Fibroblast of skin of left biceps (primary cell): ENCODE data around the gene MGLL.
"Not testable (repeated sequence)": the region's sequence is repeated elsewhere in the genome, so short reads cannot be mapped to it uniquely, and the experiment has no call there.

ENCODE experiments used
- DNase-seq, 2 experiments: peaks; one replicate each; pipeline ENCODE4 v3.0.0-alpha.2; 2013; ENCODE audit warnings: low read depth in 2 of 2

MGLL gene

DNA sequence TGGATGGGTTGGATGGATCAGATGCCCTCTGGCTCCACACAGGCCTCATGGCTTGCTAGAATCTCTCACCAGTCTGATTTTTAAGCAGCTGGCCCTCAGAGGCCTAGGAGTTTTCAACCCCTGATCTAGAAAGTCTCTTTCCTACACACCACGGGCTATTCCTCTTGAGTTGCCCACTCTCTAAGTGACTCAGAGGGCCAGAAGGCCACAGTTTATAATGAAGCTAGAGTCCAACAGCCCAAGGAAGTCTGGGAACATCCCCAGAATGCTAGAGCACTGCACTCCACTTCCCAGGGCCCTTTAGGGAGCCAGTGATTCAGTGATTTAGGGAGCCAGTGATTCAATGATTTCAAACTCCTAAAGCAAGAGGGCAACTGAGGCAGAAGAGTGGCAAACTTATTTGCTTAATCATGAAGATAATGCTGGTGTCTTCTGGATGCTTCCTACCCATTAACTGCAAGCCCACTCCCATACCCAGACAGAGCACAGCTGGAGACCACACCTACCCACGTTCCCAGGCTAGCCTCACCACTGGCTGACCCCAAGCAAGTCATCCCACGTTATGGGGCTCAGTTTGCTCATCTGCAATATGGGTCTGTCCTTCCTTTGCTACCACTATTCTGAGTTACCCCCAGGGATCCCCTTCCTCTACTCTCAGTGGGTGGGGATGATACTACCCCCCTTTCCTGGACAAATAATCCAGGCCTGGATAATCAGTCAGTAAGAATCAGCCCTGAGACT is 112.8 kb downstream of the MGLL start:
- DNase-seq: no peak

DNA sequence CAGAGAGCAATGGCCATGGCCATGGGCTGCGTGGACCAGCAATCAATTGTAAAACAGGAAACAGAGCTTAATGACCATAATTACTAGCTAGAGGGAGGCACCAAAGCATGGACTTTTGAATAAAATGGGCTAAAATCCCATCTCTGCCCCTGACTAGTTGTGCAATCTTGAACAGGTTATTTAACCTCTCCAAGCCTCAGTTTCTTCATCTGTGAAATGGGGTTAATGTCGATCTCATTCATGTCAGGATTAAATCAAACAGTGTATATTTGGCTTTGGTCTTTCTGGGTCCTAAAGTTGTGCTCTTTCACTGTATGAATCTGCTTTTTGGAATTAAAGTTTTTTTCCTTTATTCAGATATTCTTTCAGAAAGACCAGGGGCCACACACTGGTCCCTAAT is 113.5 kb downstream of the MGLL start:
- DNase-seq: no peak

DNA sequence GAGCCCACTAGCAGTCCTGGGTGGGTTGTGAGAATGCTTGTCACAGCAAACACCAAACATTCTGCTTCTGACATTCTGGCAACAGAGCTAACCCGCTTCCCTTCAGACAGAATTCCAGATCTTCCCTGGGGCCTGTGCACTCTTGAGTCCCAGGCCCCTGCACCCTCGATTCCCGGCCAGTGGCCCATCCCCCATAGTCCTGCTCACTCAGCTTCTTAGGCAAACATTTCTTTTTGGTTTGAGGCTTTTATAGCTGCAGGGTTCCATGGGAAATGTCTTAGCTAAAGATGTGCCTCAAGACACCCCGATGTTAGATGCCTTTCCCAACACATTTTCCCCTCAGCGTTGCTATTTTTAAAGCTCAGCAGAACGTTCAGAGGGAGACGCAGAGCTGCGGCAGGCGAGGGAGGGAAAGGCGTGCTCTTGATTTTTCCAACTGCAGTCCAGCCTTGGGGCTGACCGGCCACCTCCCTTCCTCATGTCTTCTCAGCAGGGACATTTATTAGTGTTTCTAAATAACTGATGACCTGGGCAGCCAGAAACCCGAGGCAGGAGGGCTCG is 114.4 kb downstream of the MGLL start:
- DNase-seq: no peak

DNA sequence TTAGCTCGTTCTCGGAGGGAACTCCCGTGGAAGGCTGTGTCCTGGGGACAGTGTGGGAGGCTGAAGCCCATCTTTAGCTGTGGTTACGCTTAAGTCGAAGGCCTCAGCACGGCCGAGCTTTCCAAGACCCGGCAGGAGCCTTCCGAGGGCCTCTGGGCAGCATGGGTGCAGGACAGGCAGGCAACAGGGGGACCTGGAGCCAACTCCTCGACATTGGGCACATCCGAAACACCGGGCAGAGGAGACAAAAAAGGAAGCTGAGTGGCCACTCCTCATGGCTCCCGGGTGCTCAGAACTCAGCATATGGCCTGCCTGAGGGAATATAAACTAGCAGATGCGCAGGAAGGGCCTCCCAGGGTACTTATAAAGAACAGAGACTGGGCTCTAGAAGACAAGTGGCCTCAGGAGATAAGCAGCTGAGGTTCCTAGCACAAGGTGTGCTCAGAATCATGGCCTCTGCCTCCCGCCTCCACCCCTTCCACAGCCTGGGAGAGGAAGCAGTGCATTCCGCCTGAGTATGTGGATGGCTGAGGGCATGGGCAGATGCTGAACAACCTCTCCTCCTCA is 115.4 kb downstream of the MGLL start:
- DNase-seq: no peak

DNA sequence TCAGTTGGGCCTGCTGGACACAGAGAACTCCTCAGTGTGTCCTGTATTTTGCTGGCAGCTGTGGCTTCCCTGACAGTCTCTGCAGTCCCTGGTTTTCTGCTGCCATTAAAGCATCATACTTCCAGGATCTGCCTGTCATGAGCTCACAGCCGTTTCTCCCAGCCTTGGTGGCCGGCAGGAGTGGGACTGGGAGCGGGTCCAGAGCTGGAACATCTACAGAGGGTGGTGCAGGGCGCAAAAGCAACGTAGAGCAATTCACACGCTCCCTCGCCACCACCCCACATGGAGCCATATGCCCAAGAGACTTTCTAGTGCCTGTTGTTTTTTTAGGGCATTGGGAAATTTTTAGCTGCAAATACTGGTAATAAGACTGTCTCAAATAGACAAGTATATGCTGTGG is 116.0 kb downstream of the MGLL start:
- DNase-seq: no peak

DNA sequence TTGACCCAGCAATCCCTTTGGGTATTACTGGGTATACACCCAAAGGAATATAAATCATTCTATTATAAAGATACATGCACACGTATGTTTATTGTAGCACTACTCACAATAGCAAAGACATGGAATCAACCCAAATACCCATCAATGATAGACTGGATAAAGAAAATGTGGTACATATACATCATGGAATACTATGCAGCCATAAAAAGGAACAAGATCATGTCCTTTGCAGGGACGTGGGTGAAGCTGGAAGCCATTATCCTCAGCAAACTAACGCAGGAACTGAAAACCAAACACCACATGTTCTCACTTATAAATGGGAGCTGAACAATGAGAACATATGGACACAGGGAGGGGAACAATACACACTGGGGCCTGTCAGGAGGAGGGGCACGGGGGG is 117.5 kb downstream of the MGLL start:
- DNase-seq: not testable (repeated sequence)

DNA sequence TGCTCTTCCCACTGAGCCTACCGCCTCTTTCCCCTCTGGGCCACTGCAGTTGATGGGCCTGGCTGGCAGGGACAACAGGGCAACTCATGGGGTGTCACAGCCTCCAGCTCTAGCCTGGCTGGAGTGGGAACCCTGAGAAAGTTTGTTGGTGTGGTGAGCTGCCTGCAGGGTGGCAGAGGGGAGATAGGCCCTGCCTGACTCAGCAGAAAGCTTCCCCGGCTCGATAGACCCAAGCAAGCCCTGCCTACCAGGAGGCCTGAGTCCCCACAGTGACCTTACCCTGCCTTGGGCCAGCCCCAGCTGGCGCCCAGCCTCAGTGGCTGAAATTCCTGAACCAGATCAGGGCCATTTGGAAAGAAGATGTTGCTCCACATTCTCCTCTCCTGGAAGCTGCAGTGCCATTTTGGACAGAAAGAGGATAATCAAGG is 120.2 kb downstream of the MGLL start:
- DNase-seq: no peak

DNA sequence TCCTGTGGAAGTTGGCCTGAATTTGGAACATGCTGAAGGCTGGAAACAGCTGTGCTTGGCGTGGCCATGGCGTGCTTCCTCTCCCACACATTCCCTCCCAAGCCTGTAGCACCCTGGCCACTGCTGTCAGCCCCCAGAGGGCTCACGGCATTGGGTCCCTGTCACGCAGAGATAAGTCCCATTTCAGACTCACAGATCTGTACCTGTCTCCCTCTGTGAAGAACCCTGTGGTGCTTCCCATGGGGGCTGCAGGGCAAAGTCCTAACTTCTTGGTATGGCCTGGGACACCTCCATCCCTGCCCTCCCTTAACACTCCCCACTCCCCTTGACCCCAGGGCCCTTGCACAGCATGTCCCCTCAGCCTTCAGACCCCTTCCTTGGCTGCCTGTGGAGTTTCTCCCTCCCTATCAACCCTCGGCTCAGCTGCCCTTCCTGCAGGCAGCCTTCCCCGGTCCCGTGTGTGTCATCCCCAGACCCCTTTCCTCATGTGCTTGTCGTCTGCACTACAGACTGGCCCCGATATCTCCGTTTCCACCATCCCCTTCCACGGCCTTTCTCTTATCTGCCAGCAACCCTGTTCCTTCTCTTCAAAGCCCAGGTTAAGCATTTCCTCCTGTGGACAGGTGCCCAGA is 120.9 kb downstream of the MGLL start:
- DNase-seq: no peak

DNA sequence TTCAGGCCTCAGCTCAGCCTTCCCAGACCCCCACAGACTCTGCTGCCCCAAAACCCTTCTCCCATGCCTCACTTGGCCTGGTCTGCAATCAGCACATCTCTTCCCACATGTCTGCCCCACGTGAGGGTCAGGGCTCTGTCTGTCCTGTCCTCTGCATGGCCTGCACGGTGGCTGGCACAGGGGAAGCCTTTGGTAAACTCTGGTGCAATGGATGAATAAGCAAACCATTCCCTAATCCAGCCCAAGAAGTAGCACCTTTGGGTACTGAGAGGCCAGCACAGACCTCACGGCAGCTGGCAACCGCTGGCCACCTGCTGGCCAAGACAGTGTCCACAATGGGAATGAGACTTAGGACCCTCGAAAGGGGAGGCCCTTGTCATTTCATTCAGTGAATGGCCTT is 121.9 kb downstream of the MGLL start:
- no peak for DNase-seq

DNA sequence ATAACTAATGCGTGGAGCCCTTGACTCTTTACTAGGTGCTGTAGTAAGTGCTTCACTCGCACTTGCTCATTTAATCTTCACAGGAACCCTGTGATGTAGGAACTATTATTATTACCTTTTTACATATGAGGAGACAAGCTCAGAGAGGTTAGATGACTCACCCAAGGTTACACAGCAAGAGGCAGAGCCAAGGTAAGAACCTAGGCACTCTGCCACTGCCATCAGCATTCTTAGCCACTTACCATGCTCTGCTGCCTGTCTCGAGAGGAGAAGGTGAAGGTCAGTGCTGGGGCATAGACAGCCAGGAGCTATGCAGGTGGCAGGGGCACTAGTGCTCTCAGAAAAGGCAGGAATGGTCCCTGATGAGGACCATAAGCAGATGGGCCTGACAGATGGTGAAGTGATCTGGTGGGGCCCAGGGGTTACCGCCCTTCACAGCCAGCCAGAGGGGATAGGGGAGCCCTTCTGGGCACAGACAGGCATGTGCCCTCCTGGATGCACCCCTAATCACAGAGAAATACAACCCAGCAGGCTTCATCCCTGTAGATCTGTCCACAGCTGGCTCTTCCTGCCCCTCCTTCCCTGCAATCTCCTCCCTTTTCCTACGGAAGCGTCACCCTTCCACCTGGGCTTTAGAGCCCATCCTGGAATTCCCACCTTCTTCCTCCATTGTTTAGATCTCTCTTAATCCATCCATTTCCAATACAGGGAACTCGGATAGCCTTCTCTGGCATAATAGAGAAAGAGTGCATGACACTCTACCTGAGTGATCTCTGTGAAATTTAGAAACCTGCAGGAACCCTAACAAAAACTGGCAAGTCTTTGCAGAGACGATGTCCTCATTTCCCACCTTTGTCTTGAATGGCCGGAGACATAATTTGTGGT is 122.7 kb downstream of the MGLL start:
- DNase-seq: no peak

DNA sequence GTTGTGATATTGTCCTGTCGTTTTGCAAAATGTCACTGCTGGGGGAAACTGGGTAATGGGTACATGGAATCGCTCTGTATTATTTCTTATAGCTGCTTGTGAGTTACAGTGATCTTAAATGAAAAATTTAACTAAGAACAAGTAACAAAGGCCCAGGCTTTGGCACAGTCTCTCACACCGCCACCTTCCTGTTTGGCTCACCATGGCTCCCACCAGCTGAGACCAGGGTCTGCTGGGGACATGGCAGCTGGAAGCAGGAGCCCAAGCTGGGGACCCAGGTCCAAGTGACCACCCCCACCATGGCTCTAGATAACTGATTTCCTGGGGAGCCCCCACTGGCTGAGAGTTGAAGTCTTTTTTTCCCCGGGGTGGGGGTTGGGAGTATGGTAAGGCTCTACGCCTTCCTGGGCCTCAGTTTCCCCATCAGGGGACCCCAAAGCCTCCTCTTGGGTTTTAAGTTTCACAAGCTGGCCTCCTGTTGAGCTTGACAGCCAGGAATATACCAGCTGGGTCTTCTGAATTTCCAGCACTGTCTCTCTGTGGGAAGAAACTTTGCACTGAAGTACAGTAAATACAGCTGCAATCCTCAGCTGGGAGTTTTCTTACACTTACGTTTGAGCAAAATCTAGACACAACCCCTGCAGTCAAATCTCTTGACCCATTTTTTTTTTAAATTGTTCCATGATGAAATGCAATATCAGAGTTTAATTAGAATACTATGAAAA is 123.5 kb downstream of the MGLL start:
- no peak for DNase-seq

DNA sequence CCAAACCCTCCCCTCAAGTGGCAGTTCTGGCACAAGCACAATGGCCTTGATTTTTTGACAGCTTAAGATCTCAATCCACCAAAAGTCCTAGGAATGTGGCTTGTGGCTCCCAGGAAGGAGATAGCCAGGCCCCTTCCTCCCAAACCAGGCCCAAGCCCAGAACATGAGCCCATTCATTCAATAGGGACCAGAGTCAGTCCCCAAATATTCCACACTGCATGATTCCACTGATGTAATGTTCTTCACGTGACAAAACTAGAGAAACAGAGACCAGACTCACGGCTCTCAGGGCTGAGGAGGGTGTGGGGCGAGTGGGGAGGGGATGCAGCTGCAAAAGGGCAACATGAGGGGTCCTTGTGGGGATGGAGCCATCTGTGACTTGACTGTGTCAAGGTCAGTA is 124.0 kb downstream of the MGLL start:
- no peak for DNase-seq

DNA sequence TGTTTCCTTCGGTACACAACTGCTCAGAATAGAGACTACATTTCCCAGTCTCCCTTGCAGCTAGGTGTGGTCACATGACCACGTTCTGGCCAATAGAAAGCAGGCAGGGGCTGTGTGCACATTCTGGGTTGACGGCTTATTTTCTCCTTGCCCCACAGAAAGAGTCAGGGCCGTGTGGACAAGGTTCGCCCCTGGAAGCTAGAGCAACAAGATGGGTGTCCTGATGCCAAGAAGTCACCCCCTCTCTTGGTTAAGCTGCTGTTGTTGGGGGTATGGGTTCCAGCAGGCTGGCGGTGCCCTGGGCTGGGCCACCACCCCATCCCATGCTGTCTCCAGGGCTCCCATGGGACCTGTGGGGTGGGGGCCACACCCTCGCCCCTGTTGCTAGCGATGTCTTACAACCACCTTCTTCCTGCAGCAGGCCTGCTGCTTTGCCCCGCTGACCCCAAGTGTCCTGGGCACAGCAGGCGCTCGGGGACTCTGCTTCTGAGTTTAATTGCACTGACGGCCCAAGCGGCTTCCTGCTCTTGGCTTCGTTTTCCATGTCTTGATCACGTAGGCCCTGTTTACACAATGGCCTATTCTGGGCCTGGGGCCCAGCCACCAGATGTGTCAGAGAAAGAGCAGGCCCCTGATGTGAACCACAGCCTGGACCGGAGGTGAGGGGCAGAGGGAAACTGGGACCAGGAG is 124.6 kb downstream of the MGLL start:
- DNase-seq: peak; percentile 68 to 71

DNA sequence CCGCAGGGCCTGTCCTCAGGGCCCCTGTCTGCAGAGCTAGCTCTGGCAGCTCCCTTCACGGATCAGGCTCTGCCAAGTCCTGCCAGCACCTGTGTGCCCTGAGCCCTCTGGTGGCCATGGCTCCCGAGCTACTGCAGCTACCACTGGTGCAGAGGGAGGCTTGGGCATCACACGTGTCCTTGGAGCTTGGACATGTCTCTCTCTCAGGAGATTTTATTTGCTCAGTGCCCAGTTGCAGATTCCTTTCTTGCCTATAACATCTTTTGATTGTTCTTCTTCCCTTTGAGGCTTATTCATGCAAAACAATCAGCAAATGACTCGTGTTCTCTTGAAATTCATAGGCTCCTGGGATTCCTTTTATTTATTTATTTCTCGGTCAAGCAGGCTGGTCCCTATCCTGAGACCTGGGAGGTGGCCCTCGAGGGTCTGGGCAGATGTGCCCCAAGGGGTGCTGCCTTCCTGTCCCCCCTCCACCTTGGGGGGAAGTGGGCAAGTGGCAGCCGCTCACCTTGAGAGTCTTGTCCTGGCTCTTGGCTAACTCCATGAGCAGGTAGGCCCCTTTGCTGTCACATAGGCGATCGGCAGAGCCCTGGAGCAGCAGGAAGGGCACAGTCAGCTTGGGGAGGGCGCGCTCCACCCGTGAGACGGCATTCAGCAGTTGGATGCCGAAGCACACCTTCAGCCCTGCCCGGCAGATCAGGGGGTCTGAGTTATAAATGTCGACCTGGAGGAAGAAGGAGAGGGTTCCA is 127.7 kb downstream of the MGLL start:
- DNase-seq: no peak

DNA sequence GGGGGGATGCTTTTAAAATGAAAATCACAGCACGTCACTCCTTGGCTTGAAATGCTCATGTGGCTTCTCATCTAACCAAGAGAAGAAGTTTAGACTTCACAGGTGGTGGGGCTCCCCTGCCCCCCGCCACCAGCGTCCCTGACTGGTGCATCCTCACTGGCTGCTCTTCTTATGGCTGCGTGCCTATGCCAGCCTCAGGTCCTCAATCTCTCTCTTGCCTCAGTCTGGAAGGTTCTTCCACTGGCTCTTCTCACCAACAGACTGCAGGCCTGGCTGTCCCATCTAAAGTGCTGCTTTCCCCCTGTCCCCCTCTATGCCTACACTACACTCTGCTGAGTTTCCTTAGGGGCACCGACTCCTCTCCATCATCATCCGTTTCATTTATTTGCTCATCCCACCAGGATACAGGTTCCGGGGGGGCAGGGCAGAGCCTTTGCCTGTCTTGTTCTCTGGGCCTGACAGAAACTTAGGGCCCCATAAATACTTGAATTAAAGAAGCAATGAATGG is 128.9 kb downstream of the MGLL start:
- DNase-seq: no peak

DNA sequence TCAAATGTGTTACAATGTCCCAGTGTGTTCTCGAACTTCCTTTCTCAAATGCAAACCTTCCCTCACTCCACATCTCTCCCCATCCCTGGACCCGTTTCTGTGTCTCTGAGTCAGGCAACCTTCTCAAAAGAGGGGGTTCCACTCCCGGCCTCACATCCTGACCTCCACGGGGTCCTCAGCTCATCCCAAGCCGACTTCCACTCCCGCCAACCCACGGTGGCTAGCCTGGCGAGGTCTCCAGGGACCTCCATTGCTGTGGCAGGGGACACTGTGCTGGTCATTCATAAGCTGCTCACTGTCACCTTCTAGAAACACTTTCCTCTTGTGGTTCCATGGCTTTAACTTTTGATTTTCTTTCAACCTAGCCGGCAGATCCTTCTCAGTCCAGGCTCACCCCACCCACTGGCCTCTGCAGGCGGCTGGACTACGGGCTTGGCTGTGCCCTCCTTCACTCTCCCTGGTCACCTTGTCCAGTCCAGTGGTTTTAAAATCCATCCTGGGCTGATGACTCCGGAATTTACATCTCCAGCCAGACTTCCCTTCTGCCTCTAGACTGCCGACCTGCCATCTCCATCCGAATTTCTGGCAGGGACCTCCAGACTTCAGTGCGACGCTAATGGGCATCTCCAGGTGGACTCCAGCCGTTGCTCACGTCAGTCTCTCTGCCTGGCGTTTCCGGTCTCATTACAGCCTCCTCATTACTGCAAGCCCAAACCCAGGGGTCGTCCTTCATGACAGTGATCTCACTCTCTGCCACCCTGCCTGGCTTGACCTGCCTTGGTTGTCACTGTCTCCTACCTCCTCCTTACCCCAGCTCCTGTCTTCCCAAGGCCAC is 129.6 kb downstream of the MGLL start:
- DNase-seq: no peak

DNA sequence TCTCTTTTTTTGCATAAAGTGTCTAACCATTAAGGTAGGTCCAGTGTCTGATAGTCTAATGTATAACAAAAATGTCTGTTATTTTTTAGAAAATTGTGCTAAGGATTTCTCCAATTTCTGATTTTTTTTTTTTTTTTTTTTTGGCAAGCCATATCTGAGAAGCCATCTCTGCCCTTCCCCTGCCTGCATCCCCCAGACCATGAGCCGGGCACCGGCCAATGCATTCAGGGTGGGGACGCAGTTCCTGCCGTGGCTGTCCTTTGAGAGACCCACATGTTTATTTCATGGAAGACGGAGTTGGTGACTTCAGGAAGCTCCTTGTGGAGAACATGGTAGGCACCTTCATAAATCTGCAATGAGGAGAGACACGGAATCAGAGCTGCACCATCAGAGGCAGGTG is 130.3 kb downstream of the MGLL start:
- DNase-seq: no peak

DNA sequence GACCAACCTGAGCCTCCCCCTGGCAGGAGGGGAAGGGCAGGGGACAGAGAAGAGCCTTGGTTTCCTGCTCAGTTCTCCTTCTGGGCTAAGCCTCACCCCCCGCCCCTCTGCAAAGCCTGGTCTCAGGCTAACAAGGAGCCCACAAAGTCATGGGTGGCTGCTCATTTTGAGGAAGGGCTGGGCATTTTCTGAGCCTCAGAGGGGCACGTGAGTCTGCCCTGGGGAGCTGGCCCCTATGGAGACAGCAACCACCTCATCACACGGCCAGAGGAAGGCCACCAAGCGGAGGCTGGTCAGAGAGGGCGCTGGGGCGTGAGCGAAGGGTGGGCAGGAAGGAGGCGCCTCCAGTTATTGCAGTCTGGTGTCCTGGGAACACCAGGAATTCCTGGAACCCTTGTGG is 130.8 kb downstream of the MGLL start:
- no peak for DNase-seq
